Measurements from ENCODE around the gene CYGB.

DNA sequence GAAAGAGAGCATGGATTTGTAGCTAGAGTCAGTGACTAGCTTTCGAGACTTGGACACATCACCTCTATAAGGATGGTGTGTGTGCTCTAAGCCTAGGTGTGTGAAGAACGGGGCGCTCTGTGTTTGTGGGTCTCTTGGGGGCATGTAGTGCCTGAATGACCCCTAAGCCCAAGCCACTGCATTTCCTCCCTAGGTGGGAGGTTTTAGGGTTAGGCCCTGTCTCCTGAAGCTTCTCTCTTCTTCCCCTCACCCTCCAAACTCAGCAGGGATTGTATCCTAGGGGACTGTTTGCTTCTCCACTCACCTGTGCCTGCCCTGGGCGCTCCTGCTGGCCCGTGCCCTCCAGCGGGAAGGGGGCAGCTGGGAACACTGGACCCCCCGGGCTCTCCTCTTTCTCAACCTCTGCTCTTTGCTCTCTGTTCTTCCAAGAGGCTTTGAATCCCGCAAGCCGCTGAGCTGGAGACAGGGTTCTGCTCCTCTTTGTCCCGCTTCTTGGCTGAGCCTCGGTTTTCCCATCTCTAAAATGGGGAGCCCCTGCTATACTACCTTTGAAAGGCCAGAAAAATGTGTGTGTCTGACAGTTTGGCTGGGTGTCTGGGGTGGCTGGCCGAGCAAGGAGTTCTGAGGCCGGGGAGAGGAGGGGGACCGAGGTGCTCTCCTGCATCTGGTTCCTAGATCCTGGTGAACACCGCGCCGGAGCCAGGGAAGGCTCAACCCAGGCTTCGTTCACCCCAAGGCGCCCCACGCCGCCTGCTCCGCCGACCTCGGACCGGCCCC is 810 bp downstream of the CYGB start:
- TF ChIP-seq, protein P1, sequence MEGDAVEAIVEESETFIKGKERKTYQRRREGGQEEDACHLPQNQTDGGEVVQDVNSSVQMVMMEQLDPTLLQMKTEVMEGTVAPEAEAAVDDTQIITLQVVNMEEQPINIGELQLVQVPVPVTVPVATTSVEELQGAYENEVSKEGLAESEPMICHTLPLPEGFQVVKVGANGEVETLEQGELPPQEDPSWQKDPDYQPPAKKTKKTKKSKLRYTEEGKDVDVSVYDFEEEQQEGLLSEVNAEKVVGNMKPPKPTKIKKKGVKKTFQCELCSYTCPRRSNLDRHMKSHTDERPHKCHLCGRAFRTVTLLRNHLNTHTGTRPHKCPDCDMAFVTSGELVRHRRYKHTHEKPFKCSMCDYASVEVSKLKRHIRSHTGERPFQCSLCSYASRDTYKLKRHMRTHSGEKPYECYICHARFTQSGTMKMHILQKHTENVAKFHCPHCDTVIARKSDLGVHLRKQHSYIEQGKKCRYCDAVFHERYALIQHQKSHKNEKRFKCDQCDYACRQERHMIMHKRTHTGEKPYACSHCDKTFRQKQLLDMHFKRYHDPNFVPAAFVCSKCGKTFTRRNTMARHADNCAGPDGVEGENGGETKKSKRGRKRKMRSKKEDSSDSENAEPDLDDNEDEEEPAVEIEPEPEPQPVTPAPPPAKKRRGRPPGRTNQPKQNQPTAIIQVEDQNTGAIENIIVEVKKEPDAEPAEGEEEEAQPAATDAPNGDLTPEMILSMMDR (IDR thresholded peaks at IDR 0.05): no peak
- TF ChIP-seq POLR2A (IDR thresholded peaks at IDR 0.05) (no peak), POLR2AphosphoS5 (IDR thresholded peaks at IDR 0.05) (no peak), EP300 (IDR thresholded peaks at IDR 0.05) (no peak)

All from gastroesophageal sphincter (tissue), 3 donors.